NOMO-1 (cell line): ENCODE results near the gene SCAF4.
A peak's percentile ranks its signal among the peaks of the same experiment; 100 is the strongest.

Experiments used
- DNase-seq, 2 experiments: peaks; one replicate each; lab custom pipeline; 2025; ENCODE audit not compliant: unreplicated experiment in 2 of 2; lab: John Stamatoyannopoulos, UW

The SCAF4 gene

GRCh38 chr21:31713973-31714740, 17.8 kb downstream of the SCAF4 start:
- DNase-seq = no peak

GRCh38 chr21:31713115-31713514, 18.8 kb downstream of the SCAF4 start:
- no peak for DNase-seq

GRCh38 chr21:31711745-31712285, 20.1 kb downstream of the SCAF4 start:
- DNase-seq = no peak

- DNase-seq = no peak
Measured at GRCh38 chr21:31711326-31711725, 20.6 kb downstream of the SCAF4 start.

GRCh38 chr21:31710586-31710985, 21.3 kb downstream of the SCAF4 start:
- no peak for DNase-seq

- DNase-seq = no peak
Measured at GRCh38 chr21:31708541-31708940, 23.4 kb downstream of the SCAF4 start.

- DNase-seq = no peak
Measured at GRCh38 chr21:31707499-31707898, 24.4 kb downstream of the SCAF4 start.

- DNase-seq = no peak
Measured at GRCh38 chr21:31706562-31706961, 25.4 kb downstream of the SCAF4 start.

- DNase-seq = no peak
Measured at GRCh38 chr21:31700040-31700439, 31.9 kb downstream of the SCAF4 start.

- no peak for DNase-seq
Measured at GRCh38 chr21:31698461-31698860, 33.5 kb downstream of the SCAF4 start.

- DNase-seq = no peak
Measured at GRCh38 chr21:31696424-31696823, 35.5 kb downstream of the SCAF4 start.

- DNase-seq = no peak
Measured at GRCh38 chr21:31693222-31693621, 38.7 kb downstream of the SCAF4 start.

GRCh38 chr21:31688603-31689368, 43.1 kb downstream of the SCAF4 start:
- no peak for DNase-seq

GRCh38 chr21:31687108-31687507, 44.8 kb downstream of the SCAF4 start:
- DNase-seq = no peak

GRCh38 chr21:31686272-31686915, 45.5 kb downstream of the SCAF4 start:
- no peak for DNase-seq

- no peak for DNase-seq
Measured at GRCh38 chr21:31684918-31685317, 47.0 kb downstream of the SCAF4 start.

GRCh38 chr21:31683029-31683428, 48.9 kb downstream of the SCAF4 start:
- no peak for DNase-seq

- DNase-seq = no peak
Measured at GRCh38 chr21:31682620-31683019, 49.3 kb downstream of the SCAF4 start.

- DNase-seq = no peak
Measured at GRCh38 chr21:31678478-31678877, 53.4 kb downstream of the SCAF4 start.

- DNase-seq = no peak
Measured at GRCh38 chr21:31677047-31677446, 54.9 kb downstream of the SCAF4 start.

GRCh38 chr21:31675960-31676359, 56.0 kb downstream of the SCAF4 start:
- peak in 1 of 2 experiments; percentile 15 for DNase-seq
